ENCODE measurements around the gene SGTA. TPM values are rescaled to one million over a fixed set of nuclear protein-coding genes. Genes with fewer than 3 reads are reported as not detected.

SGTA gene
- total and polyA plus RNA-seq, 2 of the 4 experiments (the other 2 are of a cell fraction) = 17.4 to 72.9 TPM

- dilution Hi-C loops (cut with HindIII; ENCODE audit: low sequenced_read_pairs, unreplicated experiment) = no loop called here
- POLR2A ChIA-PET (ENCODE audit: unreplicated experiment) = no interaction called here
Observed at GRCh38 chr19:2787115-2787514, 4.0 kb upstream of the SGTA start.

More at GRCh38 chr19:2787115-2787514, 4.0 kb upstream of the SGTA start:
- Histone ChIP-seq H3K9ac (ENCODE audit: low read depth, low read length) (no peak overlapping the region), H3K9me1 (ENCODE audit: insufficient read depth, low read length) (no peaks in the 10 kb centered on the region; the same call in 1 of the 2 replicates), H4K91ac (ENCODE audit: insufficient read depth, low read depth, low read length) (no peak overlapping the region), H2BK5ac (ENCODE audit: low read depth, low read length, poor library complexity, severe bottlenecking) (no peak overlapping the region), H3K27ac (ENCODE audit: insufficient read depth, low read length) (no peak overlapping the region), H3K79me1 (ENCODE audit: low read depth in 1 of 2, low read length in 2 of 2) (peaks cover 21 to 57% of the 10 kb centered on the region in 2 experiments), H3K4me1 (ENCODE audit: control insufficient read depth, insufficient read depth, low read length) (peaks cover 2% of the 10 kb centered on the region; the same call in 1 of the 2 replicates), H3K14ac (replicated peaks; ENCODE audit: low read depth, low read length) (no peak overlapping the region), H2AK5ac (ENCODE audit: low read depth, low read length) (no peak overlapping the region), H2AK9ac (replicated peaks; ENCODE audit: low read depth, low read length, poor library complexity) (no peak overlapping the region), H2BK120ac (ENCODE audit: low read depth, low read length) (no peak overlapping the region), H3K23ac (ENCODE audit: low read depth, low read length) (0 out of 2 replicates have a peak overlapping the region, but pooled peaks have one; percentile 31), H2BK20ac (ENCODE audit: low read depth, low read length) (no peak overlapping the region), H4K8ac (ENCODE audit: low read depth in 2 of 2, low read length in 2 of 2) (no peak overlapping the region), H3K56ac (ENCODE audit: extremely low read depth, insufficient read depth, low read length) (no peak overlapping the region), H3K18ac (ENCODE audit: low read depth, low read length) (no peak overlapping the region), H2BK15ac (ENCODE audit: low read depth, low read length) (no peak overlapping the region), H3K27me3 (ENCODE audit: control insufficient read depth, insufficient read depth, low read length) (no peaks in the 10 kb centered on the region), H3K4me3 (ENCODE audit: insufficient read depth, low read depth, low read length) (no peak overlapping the region), H3K36me3 (ENCODE audit: control insufficient read depth, insufficient read depth, low read length) (peaks cover 15% of the 10 kb centered on the region), H3K4me2 (ENCODE audit: low read depth, low read length) (no peak overlapping the region), H3K4ac (ENCODE audit: low read depth, low read length) (no peak overlapping the region), H3K9me3 (ENCODE audit: control insufficient read depth, insufficient read depth, low read length) (no peaks in the 10 kb centered on the region), H2AFZ (replicated peaks; ENCODE audit: low read length, poor library complexity) (no peak overlapping the region), H4K20me1 (ENCODE audit: insufficient read depth, low read length) (peaks cover 12% of the 10 kb centered on the region), H4K5ac (ENCODE audit: low read depth, low read length) (no peak overlapping the region)
- ATAC-seq (ENCODE audit: low read depth) = no peak
- in situ Hi-C loops (cut with MboI; ENCODE audit: low sequenced_read_pairs) (no loop called here), intact Hi-C loops (cut with micrococcal nuclease) (no loop called here)
- DNase-seq = no peak
- 93% methylated on average over 3 of the region's 8 CpGs; no CpG with 5 or more reads in 1 of the 2 experiments for WGBS, 2 experiments (ENCODE audit: extremely low coverage in 2 of 2, insufficient read length in 1 of 2)
- CTCF ChIA-PET = no interaction called here
- TF ChIP-seq MAFK (IDR thresholded peaks at IDR 0.05; ENCODE audit: low read depth, low read length) (no peak), RFX5 (IDR thresholded peaks at IDR 0.05; ENCODE audit: low read depth, low read length) (no peak)
- TF ChIP-seq, protein P1, sequence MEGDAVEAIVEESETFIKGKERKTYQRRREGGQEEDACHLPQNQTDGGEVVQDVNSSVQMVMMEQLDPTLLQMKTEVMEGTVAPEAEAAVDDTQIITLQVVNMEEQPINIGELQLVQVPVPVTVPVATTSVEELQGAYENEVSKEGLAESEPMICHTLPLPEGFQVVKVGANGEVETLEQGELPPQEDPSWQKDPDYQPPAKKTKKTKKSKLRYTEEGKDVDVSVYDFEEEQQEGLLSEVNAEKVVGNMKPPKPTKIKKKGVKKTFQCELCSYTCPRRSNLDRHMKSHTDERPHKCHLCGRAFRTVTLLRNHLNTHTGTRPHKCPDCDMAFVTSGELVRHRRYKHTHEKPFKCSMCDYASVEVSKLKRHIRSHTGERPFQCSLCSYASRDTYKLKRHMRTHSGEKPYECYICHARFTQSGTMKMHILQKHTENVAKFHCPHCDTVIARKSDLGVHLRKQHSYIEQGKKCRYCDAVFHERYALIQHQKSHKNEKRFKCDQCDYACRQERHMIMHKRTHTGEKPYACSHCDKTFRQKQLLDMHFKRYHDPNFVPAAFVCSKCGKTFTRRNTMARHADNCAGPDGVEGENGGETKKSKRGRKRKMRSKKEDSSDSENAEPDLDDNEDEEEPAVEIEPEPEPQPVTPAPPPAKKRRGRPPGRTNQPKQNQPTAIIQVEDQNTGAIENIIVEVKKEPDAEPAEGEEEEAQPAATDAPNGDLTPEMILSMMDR (conservative IDR thresholded peaks at IDR 0.05; ENCODE audit: low read depth, low read length) = no peak
- BruUV-seq (replicated peaks) = TSS peak; percentile 23

All from IMR-90 (cell line).